K562 (cell line): Measurements from ENCODE around the gene DOK3. TPM values are rescaled to one million over a fixed set of nuclear protein-coding genes. Genes with fewer than 3 reads are reported as not detected.

Source experiments
- ATAC-seq: fragments of 200-7000 bp; cut with Tn5 transposase; 3 replicates; pipeline ENCODE4 v1.9.1; 2020; ENCODE audit warnings: moderate library complexity
- BruUV-seq: library from RNA; stranded (reverse); fragments of 400-500 nt; replicated peaks from 2 replicates; lab custom pipeline; 2021; lab: Mats Ljungman, UMichigan
- CTCF ChIA-PET: fragments of 300-600 bp; formaldehyde crosslinking; extraction: SDS; loops from one replicate; lab custom pipeline; 2021; ENCODE audit warnings: low intra/inter-chr PET ratio; lab: Yijun Ruan, JAX
- POLR2A ChIA-PET: fragments of 300-600, 350-650 bp; sonication (Branson Sonifier 250); formaldehyde crosslinking; extraction: SDS; loops from one replicate; lab custom pipeline; 2021; ENCODE audit warnings: antibody characterized with exemption, inconsistent platforms; lab: Yijun Ruan, JAX
- DNase-seq, 4 experiments: peaks; one replicate each; pipeline versions ENCODE4 v3.0.0 to v3.0.0-alpha.2; 2011 to 2018; ENCODE audit warnings: low spot score in 3 of 4, mixed read lengths in 3 of 4; ENCODE audit errors: extremely low read depth in 1 of 4
- FAIRE-seq: peaks from 2 replicates; lab custom pipeline; 2011; peaks lifted over from hg19 to GRCh38; lab: Jason Lieb, UNC
- H2AFZ ChIP-seq: 2 replicates; pipeline ENCODE4 v1.6.0; 2011; ENCODE audit warnings: low read depth, low read length, control low read depth, inconsistent platforms
- H3K27ac ChIP-seq: fragments of 200-600 bp; 3 replicates; pipeline ENCODE4 v1.8.0; 2011; ENCODE audit warnings: low read depth, mild to moderate bottlenecking, control low read depth, inconsistent platforms, low read length, moderate library complexity, mixed read lengths; ENCODE audit errors: extremely low read depth
- H3K27me3 ChIP-seq, 2 experiments: fragments of 300-600 bp in 1 of 2; 2 replicates in 1 of 2; 3 replicates in 1 of 2; pipeline versions ENCODE4 v1.6.0 to v1.8.0; 2011; ENCODE audit warnings: inconsistent platforms in 2 of 2, low read length in 2 of 2, mild to moderate bottlenecking in 1 of 2, mixed read lengths in 1 of 2, moderate library complexity in 1 of 2; ENCODE audit not compliant: control insufficient read depth in 2 of 2, insufficient read depth in 2 of 2
- H3K36me3 ChIP-seq: fragments of 300-600 bp; 3 replicates; pipeline ENCODE4 v1.8.0; 2011; ENCODE audit warnings: mild to moderate bottlenecking, low read length, inconsistent platforms; ENCODE audit not compliant: control insufficient read depth, insufficient read depth
- H3K4me1 ChIP-seq, 2 experiments: fragments of 200-600 bp in 1 of 2; replicated peaks in 1 of 2; 2 replicates in 1 of 2; 3 replicates in 1 of 2; pipeline versions ENCODE4 v1.5.1 to v1.8.0; 2011; ENCODE audit warnings: inconsistent platforms in 2 of 2, low read length in 2 of 2, mild to moderate bottlenecking in 1 of 2, mixed read lengths in 1 of 2, moderate library complexity in 1 of 2; ENCODE audit not compliant: control insufficient read depth in 2 of 2, insufficient read depth in 2 of 2
- H3K4me2 ChIP-seq: 2 replicates; pipeline ENCODE4 v1.6.1; 2011; ENCODE audit warnings: low read length, control low read depth, inconsistent platforms, mixed read lengths; ENCODE audit not compliant: insufficient read depth
- H3K4me3 ChIP-seq: fragments of 200-600 bp; sonication (generic), shearing (Covaris generic); 2 replicates; pipeline ENCODE4 v1.5.1; 2016; ENCODE audit warnings: control low read depth, inconsistent platforms
- H3K79me2 ChIP-seq: fragments of 200-600 bp; 3 replicates; pipeline ENCODE4 v1.8.0; 2011; ENCODE audit warnings: low read length, inconsistent platforms; ENCODE audit not compliant: control insufficient read depth, insufficient read depth
- H3K9ac ChIP-seq, 2 experiments: 2 replicates each; pipeline versions ENCODE4 v1.6.0 to v1.6.1; 2011; ENCODE audit warnings: low read depth in 2 of 2, low read length in 2 of 2, control low read depth in 1 of 2, inconsistent platforms in 1 of 2, mild to moderate bottlenecking in 1 of 2, mixed read lengths in 1 of 2; ENCODE audit not compliant: insufficient read depth in 1 of 2
- H3K9me1 ChIP-seq: one replicate; pipeline ENCODE4 v1.6.0; 2011; ENCODE audit warnings: inconsistent platforms, mild to moderate bottlenecking, low read length, moderate library complexity; ENCODE audit not compliant: control insufficient read depth, insufficient read depth
- H3K9me3 ChIP-seq: replicated peaks from 2 replicates; pipeline ENCODE4 v1.5.1; 2011; ENCODE audit warnings: low read depth, low read length, inconsistent platforms; ENCODE audit not compliant: control insufficient read depth, insufficient read depth
- H4K20me1 ChIP-seq: replicated peaks from 2 replicates; pipeline ENCODE4 v1.6.1; 2011; ENCODE audit warnings: low read length, inconsistent platforms, mixed read lengths; ENCODE audit not compliant: control insufficient read depth, insufficient read depth
- CC2D1A ChIP-seq: fragments of 450-650 bp; IDR thresholded peaks from 2 replicates; pipeline ENCODE4 v1.6.1; 2017; ENCODE audit warnings: mild to moderate bottlenecking
- PATZ1 ChIP-seq: fragments of 250-450 bp; sonication (Bioruptor Pico); IDR thresholded peaks from 2 replicates; pipeline ENCODE4 v1.5.0; 2020; ENCODE audit warnings: mild to moderate bottlenecking, borderline replicate concordance
- SMAD4 ChIP-seq: fragments of 250-450 bp; sonication (Bioruptor Pico); conservative IDR thresholded peaks from 2 replicates; pipeline ENCODE4 v1.8.0; 2021; ENCODE audit warnings: inconsistent platforms, mild to moderate bottlenecking, moderate library complexity
- SNRNP70 ChIP-seq: fragments of 200-400 bp; formaldehyde crosslinking; optimal IDR thresholded peaks from 2 replicates; pipeline ENCODE3; 2017; ENCODE audit warnings: low read depth, low read length
- SUPT5H ChIP-seq: fragments of 450-650 bp; IDR thresholded peaks from 2 replicates; pipeline ENCODE4 v1.6.1; 2016
- THRAP3 ChIP-seq: fragments of 450-650 bp; IDR thresholded peaks from 2 replicates; pipeline ENCODE4 v1.6.1; 2016; ENCODE audit warnings: mild to moderate bottlenecking, inconsistent platforms, borderline replicate concordance
- ZNF695 ChIP-seq: fragments of 450-650 bp; formaldehyde crosslinking; IDR thresholded peaks from 2 replicates; pipeline ENCODE4 v1.4.0; 2020; ENCODE audit warnings: mild to moderate bottlenecking, moderate library complexity
- WGBS: fragments of 100-300 bp; shearing (Covaris generic); methylation state at CpG from one replicate; pipeline ENCODE4 v1.1.6; 2016; ENCODE audit warnings: low coverage, mixed read lengths; ENCODE audit not compliant: insufficient coverage; ENCODE audit errors: missing lambda C conversion rate; 5-methylcytosine and 5-hydroxymethylcytosine counted together
- in situ Hi-C: fragments of 300-500 bp; cut with MboI; formaldehyde crosslinking; loops from 4 replicates; pipeline ENCODE4 v1.15.0; 2018; ENCODE audit warnings: inconsistent platforms, mixed read lengths
- intact Hi-C: fragments of 100-400 bp; cut with micrococcal nuclease; formaldehyde crosslinking; loops from 2 replicates; pipeline ENCODE4 v1.14.2; 2022
- polyA plus RNA-seq, 8 experiments: library from polyadenylated mRNA; depleted of rRNA in 4 of 8; stranded (reverse) in 5 of 8; unstranded in 3 of 8; fragments of >200 nt; fragmentation: Nextera tagmentation in 2 of 8; fragmentation: Illumina TruSeq in 1 of 8; extraction: Ambion mirVana in 2 of 8; extraction: Trizol in 1 of 8; gene quantifications; 2 replicates each; pipeline versions ENCODE4 v1.2.1 to v1.2.3, GENCODE V29; 2011 to 2014; ENCODE audit warnings: inconsistent platforms in 1 of 8, missing spikeins in 1 of 8
- total RNA-seq, 7 experiments: library from RNA; depleted of rRNA in 6 of 7; stranded (reverse); fragments of >200 nt in 6 of 7; fragmentation: Illumina TruSeq in 2 of 7; extraction: Trizol in 2 of 7; gene quantifications; 2 replicates each; pipeline versions ENCODE4 v1.2.1 to v1.2.3, GENCODE V29; 2011 to 2021; ENCODE audit warnings: low replicate concordance in 1 of 7

DOK3 gene
- total and polyA plus RNA-seq, 9 of the 15 experiments (the other 6 are each of a cell fraction or from before 2014, with no cell fraction given), result 1.3 to 23.0 (median 8.0) TPM

DNA sequence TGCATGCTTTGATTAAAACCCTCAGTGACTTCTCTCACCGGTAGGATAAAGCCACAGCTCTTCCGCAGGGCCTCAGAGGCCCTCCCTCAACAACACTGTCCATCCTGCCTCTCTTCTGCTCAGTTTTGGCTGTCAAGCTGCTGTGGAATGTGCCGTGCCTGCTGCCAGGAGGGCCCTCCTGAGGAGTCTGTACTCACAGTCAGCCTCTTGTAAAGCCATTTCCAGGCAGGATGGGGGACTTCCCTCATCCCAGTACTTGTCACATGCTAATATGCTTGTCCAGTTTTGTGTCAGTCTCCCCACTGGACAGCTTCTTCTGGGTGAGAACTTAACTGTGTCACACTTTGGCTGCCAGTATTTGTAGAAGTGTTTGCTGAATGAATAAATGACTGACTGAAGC lies 21.0 kb upstream of the DOK3 start:
- H3K36me3 ChIP-seq, result peaks cover 88% of the 10 kb centered on the region
- CTCF ChIA-PET, result no interaction called here
- FAIRE-seq, result no peak
- H3K4me3 ChIP-seq, result no peak overlapping the region
- no peak overlapping the region; the same call in 2 of the 3 replicates for H3K27ac ChIP-seq
- no peak overlapping the region for H3K4me2 ChIP-seq
- WGBS, result 74% methylated on average over 3 of the region's 3 CpGs
- H3K27me3 ChIP-seq, result no peaks in the 10 kb centered on the region
- TF ChIP-seq CC2D1A (no peak), SUPT5H (no peak), SNRNP70 (no peak), ZNF695 (CRISPR knock-in tag) (no peak), THRAP3 (no peak), SMAD4 (CRISPR knock-in tag) (no peak), PATZ1 (CRISPR knock-in tag) (no peak)
- TF ChIP-seq, all 486 proteins: peak for 0
- Histone ChIP-seq H4K20me1 (peaks cover 17% of the 10 kb centered on the region), H3K9me3 (no peaks in the 10 kb centered on the region), H3K79me2 (no peaks in the 10 kb centered on the region), H3K9ac (0 out of 4 replicates have a peak overlapping the region, but pooled peaks of 1 of the 2 experiments have one; percentile 29), H2AFZ (no peak overlapping the region), H3K9me1 (peaks cover 3% of the 10 kb centered on the region), H3K4me1 (peaks cover 24 to 28% of the 10 kb centered on the region in 2 experiments)
- ATAC-seq, result no peak
- intact Hi-C loops (no loop called here), in situ Hi-C loops (no loop called here)
- BruUV-seq, result no TSS peak
- POLR2A ChIA-PET, result interaction anchor here (0.5 to 4.9 kb wide), 6 partner anchors 8 to 821 kb away, joined by 3 to 28 read pairs (median 6); partner anchors contain the start of gene DDX41
- no peak for DNase-seq
